HS-5 (cell line): Measurements from ENCODE around the gene SERTAD2.

Experiments
- DNase-seq: peaks from one replicate; pipeline ENCODE4 v3.0.0-alpha.2; 2012; ENCODE audit warnings: low read depth

The SERTAD2 gene

GRCh38 chr2:64649013-64649484 is 4.7 kb downstream of the SERTAD2 start:
- DNase-seq = no peak

GRCh38 chr2:64646007-64646880 is 7.5 kb downstream of the SERTAD2 start:
- peak; percentile 39 for DNase-seq

GRCh38 chr2:64644458-64645382 is 9.0 kb downstream of the SERTAD2 start:
- peak; percentile 32 for DNase-seq

GRCh38 chr2:64643838-64644457 is 9.8 kb downstream of the SERTAD2 start:
- DNase-seq = no peak

- no peak for DNase-seq
These were observed 12.1 kb downstream of the SERTAD2 start for GRCh38 chr2:64641599-64641998.

- no peak for DNase-seq
These were observed 13.3 kb downstream of the SERTAD2 start for GRCh38 chr2:64640153-64641044.

- DNase-seq = no peak
These were observed 14.0 kb downstream of the SERTAD2 start for GRCh38 chr2:64639691-64640090.

- no peak for DNase-seq
These were observed 15.1 kb downstream of the SERTAD2 start for GRCh38 chr2:64638502-64639120.

- DNase-seq = no peak
These were observed 15.8 kb downstream of the SERTAD2 start for GRCh38 chr2:64637931-64638330.

GRCh38 chr2:64637000-64637635 is 16.6 kb downstream of the SERTAD2 start:
- no peak for DNase-seq

- no peak for DNase-seq
These were observed 17.5 kb downstream of the SERTAD2 start for GRCh38 chr2:64635976-64636911.

- DNase-seq = peak; percentile 25
These were observed 19.1 kb downstream of the SERTAD2 start for GRCh38 chr2:64634345-64635267.

GRCh38 chr2:64632835-64633819 is 20.6 kb downstream of the SERTAD2 start:
- DNase-seq = no peak

GRCh38 chr2:64631771-64632170 is 21.9 kb downstream of the SERTAD2 start:
- DNase-seq = no peak

GRCh38 chr2:64630752-64631151 is 23.0 kb downstream of the SERTAD2 start:
- no peak for DNase-seq

- no peak for DNase-seq
These were observed 23.8 kb downstream of the SERTAD2 start for GRCh38 chr2:64629875-64630274.

GRCh38 chr2:64629329-64629781 is 24.4 kb downstream of the SERTAD2 start:
- no peak for DNase-seq
